Right lobe of liver (tissue), 6 donors: ENCODE measurements around the gene ARHGEF10L. TPM values are rescaled to one million over a fixed set of nuclear protein-coding genes. Genes with fewer than 3 reads are reported as not detected.

Source experiments
- ATAC-seq, 4 donors: fragments of 200-7000 bp; cut with Tn5 transposase; one replicate each; pipeline ENCODE4 v1.9.1; 2020; ENCODE audit warnings: mild to moderate bottlenecking in 4 of 4, moderate library complexity in 4 of 4
- DNase-seq, 3 donors: peaks; one replicate each; pipeline ENCODE4 v3.0.0-alpha.2; 2020
- H3K27ac ChIP-seq, 3 donors: fragments of 200-600 bp; one replicate each; pipeline ENCODE4 v1.8.0; 2022
- H3K27me3 ChIP-seq, 2 donors: fragments of 200-600 bp; one replicate each; pipeline ENCODE4 v1.8.0; 2022
- H3K36me3 ChIP-seq, 4 donors: fragments of 200-600 bp; sonication (generic) in 1 of 4; one replicate each; pipeline versions ENCODE4 v1.5.1 to v1.8.0; 2017 to 2022; ENCODE audit warnings: control low read depth in 1 of 4
- H3K4me1 ChIP-seq, 4 donors: fragments of 200-600 bp; sonication (generic) in 1 of 4; one replicate each; pipeline versions ENCODE4 v1.5.1 to v1.8.0; 2017 to 2022; ENCODE audit warnings: control low read depth in 1 of 4
- H3K4me3 ChIP-seq, 3 donors: fragments of 200-600 bp; one replicate each; pipeline ENCODE4 v1.8.0; 2022
- H3K9me3 ChIP-seq, 4 donors: fragments of 200-600 bp; sonication (generic) in 1 of 4; one replicate each; pipeline versions ENCODE4 v1.5.1 to v1.8.0; 2017 to 2022; ENCODE audit warnings: control low read depth in 1 of 4
- POLR2A ChIP-seq: fragments of 450-650 bp; IDR thresholded peaks from one replicate; pipeline ENCODE4 v1.6.1; 2017; ENCODE audit warnings: antibody characterized with exemption, mild to moderate bottlenecking
- WGBS: methylation state at CpG from one replicate; pipeline ENCODE4 v1.1.6; 2018; ENCODE audit warnings: low coverage, low lambda C conversion rate; ENCODE audit not compliant: insufficient coverage; ENCODE audit errors: missing lambda C conversion rate; 5-methylcytosine and 5-hydroxymethylcytosine counted together
- intact Hi-C, 2 donors: fragments of 100-400 bp; cut with DNase I; formaldehyde crosslinking; loops; one replicate each; pipeline versions ENCODE4 v1.11.2 to v1.14.1; 2022
- total RNA-seq, 6 experiments: library from RNA; depleted of rRNA in 2 of 6; stranded (reverse); fragments of >200 nt in 2 of 6; fragmentation: NEBNext Ultra II Directional in 3 of 6; extraction: Animal tissue kit (Norgen Biotek cat#: 25700) in 3 of 6; gene quantifications; one replicate each; pipeline versions ENCODE4 v1.1.0 to v1.2.4, GENCODE V29; 2016 to 2023
- TF ChIP-seq, protein P1 (sequence below), 4 donors: fragments of 200-600 bp in 3 of 4; fragments of 450-650 bp in 1 of 4; IDR thresholded peaks; one replicate each; pipeline versions ENCODE4 v1.5.1 to v1.8.0; 2016 to 2022; ENCODE audit warnings: antibody characterized with exemption in 4 of 4, mild to moderate bottlenecking in 2 of 4
- donor health status: DM: no; HTN: yes; CAD: no.
- donor health status: DM: no; HTN: no; CAD: no.
- donor health status: DM: no; HTN: no; CAD: no.
- donor health status: DM: no; HTN: yes; CAD: no.
- donor health status: DM: no; HTN: yes; CAD: no.

Gene ARHGEF10L
- total RNA-seq, 6 experiments from 2014 or later = 59.7 to 124 (median 87.4) TPM

GRCh38 chr1:17642169-17642568, 102.7 kb downstream of the ARHGEF10L start:
- Histone ChIP-seq H3K4me1 (no peaks in the 10 kb centered on the region), H3K4me3 (no peak overlapping the region), H3K27ac (no peak overlapping the region), H3K36me3 (peaks cover 17 to 80% (median 55%) of the 10 kb centered on the region in 4 donors), H3K9me3 (no peaks in the 10 kb centered on the region), H3K27me3 (no peaks in the 10 kb centered on the region)
- intact Hi-C loops = no loop called here
- DNase-seq = no peak
- no peak for TF ChIP-seq POLR2A
- TF ChIP-seq, protein P1, sequence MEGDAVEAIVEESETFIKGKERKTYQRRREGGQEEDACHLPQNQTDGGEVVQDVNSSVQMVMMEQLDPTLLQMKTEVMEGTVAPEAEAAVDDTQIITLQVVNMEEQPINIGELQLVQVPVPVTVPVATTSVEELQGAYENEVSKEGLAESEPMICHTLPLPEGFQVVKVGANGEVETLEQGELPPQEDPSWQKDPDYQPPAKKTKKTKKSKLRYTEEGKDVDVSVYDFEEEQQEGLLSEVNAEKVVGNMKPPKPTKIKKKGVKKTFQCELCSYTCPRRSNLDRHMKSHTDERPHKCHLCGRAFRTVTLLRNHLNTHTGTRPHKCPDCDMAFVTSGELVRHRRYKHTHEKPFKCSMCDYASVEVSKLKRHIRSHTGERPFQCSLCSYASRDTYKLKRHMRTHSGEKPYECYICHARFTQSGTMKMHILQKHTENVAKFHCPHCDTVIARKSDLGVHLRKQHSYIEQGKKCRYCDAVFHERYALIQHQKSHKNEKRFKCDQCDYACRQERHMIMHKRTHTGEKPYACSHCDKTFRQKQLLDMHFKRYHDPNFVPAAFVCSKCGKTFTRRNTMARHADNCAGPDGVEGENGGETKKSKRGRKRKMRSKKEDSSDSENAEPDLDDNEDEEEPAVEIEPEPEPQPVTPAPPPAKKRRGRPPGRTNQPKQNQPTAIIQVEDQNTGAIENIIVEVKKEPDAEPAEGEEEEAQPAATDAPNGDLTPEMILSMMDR (IDR thresholded peaks at IDR 0.05) = no peak
- ATAC-seq = no peak
- 93% methylated on average over 5 of the region's 5 CpGs for WGBS

GRCh38 chr1:17642943-17643342, 103.4 kb downstream of the ARHGEF10L start:
- Histone ChIP-seq H3K9me3 (no peaks in the 10 kb centered on the region), H3K4me3 (no peak overlapping the region), H3K27me3 (no peaks in the 10 kb centered on the region), H3K4me1 (no peaks in the 10 kb centered on the region), H3K36me3 (peaks cover 15 to 80% (median 49%) of the 10 kb centered on the region in 4 donors), H3K27ac (no peak overlapping the region)
- WGBS = 87% methylated on average over 3 of the region's 3 CpGs
- TF ChIP-seq, protein P1 (IDR thresholded peaks at IDR 0.05) = no peak
- no peak for TF ChIP-seq POLR2A
- intact Hi-C loops = no loop called here
- DNase-seq (no peak), ATAC-seq (no peak)

- no peaks in the 10 kb centered on the region for H3K9me3 ChIP-seq
- peaks cover 4 to 80% (median 44%) of the 10 kb centered on the region in 4 donors for H3K36me3 ChIP-seq
- H3K4me3 ChIP-seq = no peak overlapping the region
- peak in 2 of 4 donors; percentile 3 to 4 for ATAC-seq
- no peaks in the 10 kb centered on the region for H3K4me1 ChIP-seq
- 77% methylated on average over 5 of the region's 14 CpGs for WGBS
- intact Hi-C loops = no loop called here
- TF ChIP-seq, protein P1 (IDR thresholded peaks at IDR 0.05) = no peak
- no peak for TF ChIP-seq POLR2A
- no peak overlapping the region for H3K27ac ChIP-seq
- no peaks in the 10 kb centered on the region for H3K27me3 ChIP-seq
- no peak for DNase-seq
Observed at GRCh38 chr1:17643861-17644703, 104.6 kb downstream of the ARHGEF10L start.

DNA sequence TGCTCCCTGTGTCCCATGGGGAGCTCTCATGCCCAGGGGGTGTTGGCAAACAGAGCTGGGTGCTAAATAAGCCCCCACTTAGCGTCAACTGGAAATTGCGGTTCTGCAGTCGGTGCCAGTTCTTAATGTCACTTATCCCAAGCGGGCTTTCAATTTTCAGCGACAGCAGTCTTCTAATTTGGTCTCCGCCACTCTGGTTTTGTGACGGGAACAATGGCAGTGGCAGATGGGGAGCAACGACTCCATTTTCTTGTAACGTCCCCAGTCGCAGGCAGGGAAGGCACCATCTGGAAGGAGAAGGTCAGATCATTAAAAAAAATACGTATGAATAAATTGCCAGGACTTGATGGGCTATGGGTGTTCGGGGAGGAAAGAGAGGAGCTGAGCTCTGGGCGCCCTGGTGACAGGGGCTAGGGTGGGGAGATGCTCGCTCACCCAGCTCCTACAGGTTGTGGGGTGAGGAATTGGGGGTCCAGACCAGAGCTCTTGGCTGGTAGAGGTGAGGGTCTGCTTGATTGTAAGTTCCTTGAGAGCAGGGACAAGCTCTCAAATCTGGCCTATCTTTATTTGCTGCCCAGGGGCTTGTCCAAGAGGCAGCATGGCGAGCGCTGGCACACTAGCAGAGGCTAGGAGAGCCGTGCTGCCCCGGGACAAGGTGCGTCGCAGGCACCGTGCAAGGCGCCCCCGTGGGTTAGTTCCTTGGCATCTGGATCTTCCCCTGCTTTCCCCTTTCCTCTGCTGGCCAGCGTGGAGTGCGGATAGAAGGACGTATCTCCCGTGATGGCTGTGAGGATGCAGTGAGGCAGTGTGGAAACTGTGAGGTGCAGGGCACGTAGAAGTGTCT, 105.8 kb downstream of the ARHGEF10L start:
- Histone ChIP-seq H3K4me3 (no peak overlapping the region), H3K27ac (no peak overlapping the region), H3K27me3 (no peaks in the 10 kb centered on the region), H3K36me3 (peaks cover 0 to 78% (median 40%) of the 10 kb centered on the region in 4 donors), H3K9me3 (no peaks in the 10 kb centered on the region), H3K4me1 (no peaks in the 10 kb centered on the region)
- WGBS = 86% methylated on average over 17 of the region's 28 CpGs
- TF ChIP-seq, protein P1 (IDR thresholded peaks at IDR 0.05) = no peak
- TF ChIP-seq POLR2A = no peak
- no peak for DNase-seq
- intact Hi-C loops = no loop called here
- ATAC-seq = no peak
